HepG2 (cell line): Measurements from ENCODE around the gene SS18L1. TPM values are rescaled to one million over a fixed set of nuclear protein-coding genes. Genes with fewer than 3 reads are reported as not detected.

Source experiments
- ARNT2 ChIP-seq: sonication (generic); formaldehyde crosslinking; IDR thresholded peaks from 2 replicates; pipeline ENCODE4 v1.8.0; 2022; ENCODE audit warnings: mild to moderate bottlenecking, low read depth, missing genetic modification reagents, moderate library complexity
- CBFB ChIP-seq: sonication (generic); formaldehyde crosslinking; IDR thresholded peaks from 2 replicates; pipeline ENCODE4 v1.4.0; 2020; ENCODE audit warnings: missing genetic modification reagents
- DNMT1 ChIP-seq: sonication (generic); formaldehyde crosslinking; IDR thresholded peaks from 2 replicates; pipeline ENCODE4 v1.5.1; 2020; ENCODE audit warnings: mild to moderate bottlenecking, missing genetic modification reagents
- ETV5 ChIP-seq: IDR thresholded peaks from 2 replicates; pipeline ENCODE4 v1.6.1; 2018; ENCODE audit warnings: missing biosample characterization, missing genetic modification reagents, inconsistent platforms, borderline replicate concordance
- HNRNPUL1 ChIP-seq: fragments of 200-400 bp; formaldehyde crosslinking; IDR thresholded peaks from 2 replicates; pipeline ENCODE4 v1.6.1; 2017; ENCODE audit warnings: low read depth, mild to moderate bottlenecking, low read length, moderate library complexity
- HOXA3 ChIP-seq: sonication (generic); formaldehyde crosslinking; IDR thresholded peaks from 2 replicates; pipeline ENCODE4 v1.5.0; 2020; ENCODE audit warnings: missing genetic modification reagents
- ISL2 ChIP-seq: sonication (generic); formaldehyde crosslinking; IDR thresholded peaks from 2 replicates; pipeline ENCODE4 v1.5.0; 2020; ENCODE audit warnings: missing genetic modification reagents
- PHB2 ChIP-seq: fragments of 450-650 bp; IDR thresholded peaks from 2 replicates; pipeline ENCODE4 v1.6.1; 2018; ENCODE audit not compliant: partially characterized antibody
- SAP130 ChIP-seq: IDR thresholded peaks from 2 replicates; pipeline ENCODE4 v1.6.1; 2016; ENCODE audit warnings: low read depth
- TFDP1 ChIP-seq: IDR thresholded peaks from 2 replicates; pipeline ENCODE4 v1.6.1; 2016; ENCODE audit warnings: missing compliant biosample characterization, missing genetic modification reagents, borderline replicate concordance
- ZBTB21 ChIP-seq: sonication (generic); formaldehyde crosslinking; IDR thresholded peaks from 2 replicates; pipeline ENCODE4 v1.4.0; 2020; ENCODE audit warnings: missing genetic modification reagents
- ZIK1 ChIP-seq: sonication (generic); formaldehyde crosslinking; IDR thresholded peaks from 2 replicates; pipeline ENCODE4 v1.5.0; 2020; ENCODE audit warnings: mild to moderate bottlenecking, low read depth, missing genetic modification reagents, borderline replicate concordance
- ZNF280D ChIP-seq: sonication (generic); formaldehyde crosslinking; IDR thresholded peaks from 2 replicates; pipeline ENCODE4 v1.5.1; 2020; ENCODE audit warnings: mild to moderate bottlenecking, missing genetic modification reagents
- ZNF768 ChIP-seq: sonication (generic); formaldehyde crosslinking; IDR thresholded peaks from 2 replicates; pipeline ENCODE4 v1.4.0; 2020; ENCODE audit warnings: missing genetic modification reagents
- ZNF773 ChIP-seq: sonication (generic); formaldehyde crosslinking; IDR thresholded peaks from 2 replicates; pipeline ENCODE4 v1.4.0; 2020; ENCODE audit warnings: missing genetic modification reagents, borderline replicate concordance
- polyA plus RNA-seq, 8 experiments: library from polyadenylated mRNA; depleted of rRNA in 3 of 8; stranded (reverse) in 7 of 8; unstranded in 1 of 8; fragments of >200 nt; fragmentation: Illumina TruSeq in 4 of 8; extraction: Trizol in 4 of 8; gene quantifications; 2 replicates each; pipeline versions ENCODE4 v1.2.1 to v1.2.3, GENCODE V29; 2011 to 2016; ENCODE audit warnings: low read depth in 4 of 8, missing spikeins in 1 of 8, mixed read lengths in 1 of 8; ENCODE audit not compliant: insufficient read depth in 1 of 8
- total RNA-seq, 5 experiments: library from RNA; depleted of rRNA; stranded (reverse); fragments of >200 nt; fragmentation: Illumina TruSeq; extraction: Trizol; gene quantifications; 2 replicates each; pipeline ENCODE4 v1.2.3, GENCODE V29; 2016; ENCODE audit warnings: low read depth in 1 of 5
- TF ChIP-seq, protein P1 (sequence below): sonication (generic); formaldehyde crosslinking; IDR thresholded peaks from 2 replicates; pipeline ENCODE4 v1.5.0; 2020; ENCODE audit warnings: missing genetic modification reagents
- TF ChIP-seq, protein P2 (sequence below): IDR thresholded peaks from 2 replicates; pipeline ENCODE4 v1.6.1; 2012; ENCODE audit warnings: inconsistent platforms
- TF ChIP-seq, protein P3 (sequence below): sonication (generic); IDR thresholded peaks from 2 replicates; pipeline ENCODE4 v1.6.1; 2016; ENCODE audit warnings: low read depth, borderline replicate concordance
- TF ChIP-seq, protein P4 (sequence below): sonication (generic); formaldehyde crosslinking; IDR thresholded peaks from 2 replicates; pipeline ENCODE4 v1.4.0; 2020; ENCODE audit warnings: mild to moderate bottlenecking, missing genetic modification reagents

The SS18L1 gene
- total and polyA plus RNA-seq, 2 of the 13 experiments (the other 11 are each of a cell fraction or from before 2014, with no cell fraction given), result 17.8 to 27.6 TPM

- TF ChIP-seq ZNF280D (CRISPR knock-in tag), result peak; percentile 12; the same call in 1 of the 2 replicates
- 0 out of 2 replicates have a peak, but pooled peaks have one; percentile 37 for TF ChIP-seq ARNT2 (CRISPR knock-in tag)
- peak; percentile 82 for TF ChIP-seq SAP130 (CRISPR knock-in tag)
- peak; percentile 52; the same call in 1 of the 2 replicates for TF ChIP-seq HOXA3 (CRISPR knock-in tag)
- TF ChIP-seq, protein P1, sequence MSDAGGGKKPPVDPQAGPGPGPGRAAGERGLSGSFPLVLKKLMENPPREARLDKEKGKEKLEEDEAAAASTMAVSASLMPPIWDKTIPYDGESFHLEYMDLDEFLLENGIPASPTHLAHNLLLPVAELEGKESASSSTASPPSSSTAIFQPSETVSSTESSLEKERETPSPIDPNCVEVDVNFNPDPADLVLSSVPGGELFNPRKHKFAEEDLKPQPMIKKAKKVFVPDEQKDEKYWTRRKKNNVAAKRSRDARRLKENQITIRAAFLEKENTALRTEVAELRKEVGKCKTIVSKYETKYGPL (CRISPR knock-in tag), result no peak
- TF ChIP-seq ISL2 (CRISPR knock-in tag), result no peak
- no peak for TF ChIP-seq DNMT1
- TF ChIP-seq PHB2, result no peak
- TF ChIP-seq, protein P2, sequence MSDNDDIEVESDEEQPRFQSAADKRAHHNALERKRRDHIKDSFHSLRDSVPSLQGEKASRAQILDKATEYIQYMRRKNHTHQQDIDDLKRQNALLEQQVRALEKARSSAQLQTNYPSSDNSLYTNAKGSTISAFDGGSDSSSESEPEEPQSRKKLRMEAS, result 0 out of 2 replicates have a peak, but pooled peaks have one; percentile 62
- TF ChIP-seq HNRNPUL1, result no peak
- peak; percentile 18; the same call in 1 of the 2 replicates for TF ChIP-seq ETV5
- TF ChIP-seq ZNF773 (CRISPR knock-in tag), result no peak
- TF ChIP-seq ZNF768 (CRISPR knock-in tag), result peak; percentile 92
- TF ChIP-seq CBFB, result no peak
- TF ChIP-seq TFDP1 (CRISPR knock-in tag), result no peak; the same call in 1 of the 2 replicates
- TF ChIP-seq, protein P3, sequence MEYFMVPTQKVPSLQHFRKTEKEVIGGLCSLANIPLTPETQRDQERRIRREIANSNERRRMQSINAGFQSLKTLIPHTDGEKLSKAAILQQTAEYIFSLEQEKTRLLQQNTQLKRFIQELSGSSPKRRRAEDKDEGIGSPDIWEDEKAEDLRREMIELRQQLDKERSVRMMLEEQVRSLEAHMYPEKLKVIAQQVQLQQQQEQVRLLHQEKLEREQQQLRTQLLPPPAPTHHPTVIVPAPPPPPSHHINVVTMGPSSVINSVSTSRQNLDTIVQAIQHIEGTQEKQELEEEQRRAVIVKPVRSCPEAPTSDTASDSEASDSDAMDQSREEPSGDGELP, result peak; percentile 67; the same call in 1 of the 2 replicates
- TF ChIP-seq ZBTB21 (CRISPR knock-in tag), result no peak
- TF ChIP-seq ZIK1 (CRISPR knock-in tag), result no peak; the same call in 1 of the 2 replicates
- TF ChIP-seq, protein P4, sequence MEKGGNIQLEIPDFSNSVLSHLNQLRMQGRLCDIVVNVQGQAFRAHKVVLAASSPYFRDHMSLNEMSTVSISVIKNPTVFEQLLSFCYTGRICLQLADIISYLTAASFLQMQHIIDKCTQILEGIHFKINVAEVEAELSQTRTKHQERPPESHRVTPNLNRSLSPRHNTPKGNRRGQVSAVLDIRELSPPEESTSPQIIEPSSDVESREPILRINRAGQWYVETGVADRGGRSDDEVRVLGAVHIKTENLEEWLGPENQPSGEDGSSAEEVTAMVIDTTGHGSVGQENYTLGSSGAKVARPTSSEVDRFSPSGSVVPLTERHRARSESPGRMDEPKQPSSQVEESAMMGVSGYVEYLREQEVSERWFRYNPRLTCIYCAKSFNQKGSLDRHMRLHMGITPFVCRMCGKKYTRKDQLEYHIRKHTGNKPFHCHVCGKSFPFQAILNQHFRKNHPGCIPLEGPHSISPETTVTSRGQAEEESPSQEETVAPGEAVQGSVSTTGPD (CRISPR knock-in tag), result no peak
These were observed 23.8 kb upstream of the SS18L1 start (continued) for GRCh38 chr20:62119591-62120364.
